GM21423 (cell line): ENCODE measurements around the gene RGS19.

Experiments
- ATAC-seq: cut with Tn5 transposase; IDR thresholded peaks from one replicate; pipeline ENCODE4 v1.9.1; 2021; ENCODE audit warnings: mild to moderate bottlenecking, moderate library complexity; ENCODE audit not compliant: unreplicated experiment

RGS19 gene

GRCh38 chr20:64077876-64078551, 1.3 kb downstream of the RGS19 start:
- ATAC-seq, result no peak

- no peak for ATAC-seq
Observed at GRCh38 chr20:64077541-64077875, 1.8 kb downstream of the RGS19 start.

- no peak for ATAC-seq
Observed at GRCh38 chr20:64077094-64077493, 2.2 kb downstream of the RGS19 start.

- ATAC-seq, result no peak
Observed at GRCh38 chr20:64076061-64076997, 3.0 kb downstream of the RGS19 start.

GRCh38 chr20:64075556-64075955, 3.8 kb downstream of the RGS19 start:
- no peak for ATAC-seq

GRCh38 chr20:64074963-64075362, 4.4 kb downstream of the RGS19 start:
- no peak for ATAC-seq

- ATAC-seq, result no peak
Observed at GRCh38 chr20:64074184-64074789, 5.0 kb downstream of the RGS19 start.

- no peak for ATAC-seq
Observed at GRCh38 chr20:64073476-64074183, 5.7 kb downstream of the RGS19 start.

- no peak for ATAC-seq
Observed at GRCh38 chr20:64072498-64073063, 6.7 kb downstream of the RGS19 start.

- no peak for ATAC-seq
Observed at GRCh38 chr20:64071341-64072332, 7.7 kb downstream of the RGS19 start.

GRCh38 chr20:64070244-64070993, 8.9 kb downstream of the RGS19 start:
- ATAC-seq, result no peak

- no peak for ATAC-seq
Observed at GRCh38 chr20:64069614-64070243, 9.6 kb downstream of the RGS19 start.

- ATAC-seq, result no peak
Observed at GRCh38 chr20:64069209-64069613, 10.1 kb downstream of the RGS19 start.

- ATAC-seq, result no peak
Observed at GRCh38 chr20:64068386-64069208, 10.7 kb downstream of the RGS19 start.

GRCh38 chr20:64067733-64068307, 11.5 kb downstream of the RGS19 start:
- no peak for ATAC-seq

GRCh38 chr20:64067005-64067632, 12.2 kb downstream of the RGS19 start:
- ATAC-seq, result no peak

- peak; percentile 51 for ATAC-seq
Observed at GRCh38 chr20:64065974-64066343, 13.4 kb downstream of the RGS19 start.
